B cell (primary cell): ENCODE data around the gene ILK. TPM values are rescaled to one million over a fixed set of nuclear protein-coding genes. Genes with fewer than 3 reads are reported as not detected.

ENCODE experiments used
- ATAC-seq: fragments of 200-7000 bp; cut with Tn5 transposase; one replicate; pipeline ENCODE4 v1.10.0; 2021; ENCODE audit warnings: low read depth, mild to moderate bottlenecking, moderate number of reproducible peaks, moderate library complexity
- CTCF ChIA-PET: fragments of 350-600 bp; sonication (Branson Sonifier 250); formaldehyde crosslinking; loops from one replicate; lab custom pipeline; 2021; ENCODE audit warnings: antibody characterized with exemption, inconsistent platforms; lab: Charles Lee
- POLR2A ChIA-PET: fragments of 350-600 bp; sonication (Branson Sonifier 250); formaldehyde crosslinking; loops from one replicate; lab custom pipeline; 2021; ENCODE audit warnings: antibody characterized with exemption; lab: Charles Lee
- DNase-seq: peaks from one replicate; pipeline ENCODE4 v3.0.0; 2013
- H2AFZ ChIP-seq: 2 replicates; pipeline ENCODE4 v1.6.1; 2012; ENCODE audit warnings: mild to moderate bottlenecking, low read depth, low read length; ENCODE audit not compliant: insufficient read depth, poor library complexity, severe bottlenecking
- H3K27ac ChIP-seq, 2 donors: 1 replicate in 1 of 2; 2 replicates in 1 of 2; pipeline ENCODE4 v1.5.1; 2012 to 2013; ENCODE audit warnings: low read length in 2 of 2, mild to moderate bottlenecking in 2 of 2, moderate library complexity in 1 of 2
- H3K27me3 ChIP-seq, 4 experiments: fragments of 200-600 bp in 1 of 4; sonication (generic) in 1 of 4; replicated peaks in 1 of 4; 1 replicate in 2 of 4; 2 replicates in 2 of 4; pipeline versions ENCODE4 v1.6.1 to v1.7.0; 2013 to 2016; ENCODE audit warnings: low read length in 3 of 4, mild to moderate bottlenecking in 2 of 4, mixed read lengths in 1 of 4, moderate library complexity in 1 of 4; ENCODE audit not compliant: insufficient read depth in 4 of 4, control insufficient read depth in 3 of 4; ENCODE audit errors: control extremely low read depth in 1 of 4
- H3K36me3 ChIP-seq, 2 experiments: replicated peaks in 1 of 2; 1 replicate in 1 of 2; 2 replicates in 1 of 2; pipeline versions ENCODE4 v1.6.1 to v1.7.1; 2013; ENCODE audit warnings: low read length in 1 of 2; ENCODE audit not compliant: insufficient read depth in 2 of 2, control insufficient read depth in 1 of 2; ENCODE audit errors: control extremely low read depth in 1 of 2, extremely low read depth in 1 of 2
- H3K4me1 ChIP-seq, 2 donors: fragments of 200-600 bp in 1 of 2; sonication (generic) in 1 of 2; 1 replicate in 1 of 2; 2 replicates in 1 of 2; pipeline versions ENCODE4 v1.5.1 to v1.6.1; 2013 to 2017; ENCODE audit warnings: low read length in 2 of 2; ENCODE audit not compliant: control insufficient read depth in 2 of 2, insufficient read depth in 2 of 2
- H3K4me2 ChIP-seq: replicated peaks from 2 replicates; pipeline ENCODE3; 2012; ENCODE audit warnings: mild to moderate bottlenecking, low read depth, low read length; ENCODE audit not compliant: poor library complexity, severe bottlenecking
- H3K4me3 ChIP-seq, 5 experiments: fragments of 200-600 bp in 1 of 5; sonication (generic) in 1 of 5; 1 replicate in 3 of 5; 2 replicates in 2 of 5; pipeline versions ENCODE4 v1.5.1 to v1.7.0; 2011 to 2016; ENCODE audit warnings: low read length in 4 of 5, mild to moderate bottlenecking in 4 of 5, low read depth in 2 of 5, control low read depth in 1 of 5, moderate library complexity in 1 of 5; ENCODE audit not compliant: insufficient read depth in 1 of 5; ENCODE audit errors: control extremely low read depth in 1 of 5, extremely low read depth in 1 of 5
- H3K79me2 ChIP-seq: fragments of 200-600 bp; sonication (generic); one replicate; pipeline ENCODE4 v1.6.0; 2016; ENCODE audit warnings: low read length; ENCODE audit not compliant: control insufficient read depth, insufficient read depth
- H3K9ac ChIP-seq: fragments of 200-600 bp; sonication (generic); 2 replicates; pipeline ENCODE4 v1.6.1; 2017; ENCODE audit warnings: mild to moderate bottlenecking, low read length, moderate library complexity
- H3K9me3 ChIP-seq, 3 donors: one replicate each; pipeline versions ENCODE4 v1.6.1 to v1.7.1; 2013; ENCODE audit warnings: low read length in 2 of 3; ENCODE audit not compliant: control insufficient read depth in 2 of 3, insufficient read depth in 1 of 3; ENCODE audit errors: control extremely low read depth in 1 of 3
- H4K20me1 ChIP-seq: 2 replicates; pipeline ENCODE4 v1.6.0; 2012; ENCODE audit warnings: mild to moderate bottlenecking, low read length; ENCODE audit not compliant: insufficient read depth, control insufficient read depth, poor library complexity, severe bottlenecking
- H3K27ac Mint-ChIP-seq: one replicate; pipeline ENCODE4 v1.8.0; 2021; ENCODE audit warnings: mixed read lengths
- H3K27me3 Mint-ChIP-seq: one replicate; pipeline ENCODE4 v1.8.0; 2021; ENCODE audit warnings: mixed read lengths
- H3K4me1 Mint-ChIP-seq: one replicate; pipeline ENCODE4 v1.8.0; 2021; ENCODE audit warnings: mixed read lengths
- H3K4me3 Mint-ChIP-seq: one replicate; pipeline ENCODE4 v1.8.0; 2021; ENCODE audit warnings: mixed read lengths
- H3K9me3 Mint-ChIP-seq: one replicate; pipeline ENCODE4 v1.8.0; 2022; ENCODE audit warnings: mixed read lengths; ENCODE audit not compliant: insufficient read depth
- CTCF ChIP-seq: fragments of 200-600 bp; IDR thresholded peaks from one replicate; pipeline ENCODE4 v1.8.0; 2022; ENCODE audit warnings: antibody characterized with exemption, mild to moderate bottlenecking
- EZH2 ChIP-seq: IDR thresholded peaks from 2 replicates; pipeline ENCODE4 v1.6.1; 2012; ENCODE audit warnings: borderline replicate concordance, low read depth, mild to moderate bottlenecking, moderate library complexity, low read length; ENCODE audit not compliant: insufficient read depth, poor library complexity, severe bottlenecking
- WGBS: methylation state at CpG from one replicate; pipeline ENCODE4 v1.1.5; 2013; ENCODE audit warnings: missing lambda C conversion rate; ENCODE audit not compliant: insufficient coverage; 5-methylcytosine and 5-hydroxymethylcytosine counted together
- intact Hi-C: fragments of 100-400 bp; cut with micrococcal nuclease; formaldehyde crosslinking; loops from one replicate; pipeline ENCODE4 v1.10.0; 2022
- polyA plus RNA-seq: library from polyadenylated mRNA; depleted of rRNA; stranded (reverse); fragments of >200 nt; gene quantifications from 2 replicates; pipeline ENCODE4 v1.2.3, GENCODE V29; 2012
- total RNA-seq, 2 donors: library from RNA; stranded (reverse); fragments of 120-200 nt in 1 of 2; gene quantifications; 1 replicate in 1 of 2; 2 replicates in 1 of 2; pipeline versions ENCODE4 v1.2.3 to v1.2.4, GENCODE V29; 2013 to 2022

Gene ILK
- total and polyA plus RNA-seq, 2 donors (not counting 1 experiment from before 2014, with no cell fraction given) = 88.5 to 131 TPM

GRCh38 chr11:6619004-6619745 is 15.6 kb downstream of the ILK start, which contains the start of gene TPP1:
TPP1 (minus strand) TSS chr11:6619422; CDS start chr11:6619400, 22 bp downstream.
- POLR2A ChIA-PET = interaction anchor here (0.9 to 3.2 kb wide), 8 partner anchors 8 to 229 kb away, joined by 3 to 38 read pairs (median 7); partner anchors contain the start of genes ARFIP2, ILK, MRPL17 and RRP8
- H3K36me3 ChIP-seq = peaks cover 0 to 29% of the 10 kb centered on the region in 2 experiments
- peak within 1 kb of the TSS; percentile 95 for H3K4me2 ChIP-seq
- CTCF ChIA-PET = interaction anchor here (1.0 to 4.7 kb wide), 16 partner anchors 8 to 240 kb away, joined by 3 to 38 read pairs (median 6); partner anchors contain the start of genes ILK and MRPL17
- peaks cover 34% of the 10 kb centered on the region for H3K79me2 ChIP-seq
- H3K9me3 ChIP-seq = no peaks in the 10 kb centered on the region
- H3K9me3 Mint-ChIP-seq = no peaks in the 10 kb centered on the region
- peaks cover 19 to 33% of the 10 kb centered on the region in 2 donors for H3K4me1 ChIP-seq
- DNase-seq (peak; percentile 97), ATAC-seq (peak; percentile 92)
- H3K4me3 ChIP-seq = peak within 1 kb of the TSS; percentile 82 to 100 (median 96)
- peak within 1 kb of the TSS; percentile 94 to 97 for H3K27ac ChIP-seq
- H3K9ac ChIP-seq = peak within 1 kb of the TSS; percentile 88
- peaks cover 11% of the 10 kb centered on the region for H3K4me1 Mint-ChIP-seq
- H3K27ac Mint-ChIP-seq = no peak within 1 kb of the TSS
- TF ChIP-seq CTCF (no peak), EZH2 (no peak)
- H3K27me3 Mint-ChIP-seq = no peaks in the 10 kb centered on the region
- intact Hi-C loops = loop anchor here (1.0 to 2.0 kb wide), 5 partner anchors 16 to 384 kb away; partner anchors contain the start of genes FHIP1B, ILK, MRPL17 and RRP8
- H4K20me1 ChIP-seq = no peaks in the 10 kb centered on the region
- no peaks in the 10 kb centered on the region for H3K27me3 ChIP-seq
- WGBS = 0% methylated on average over 16 of the region's 16 CpGs
- H3K4me3 Mint-ChIP-seq = no peak within 1 kb of the TSS
- H2AFZ ChIP-seq = peak within 1 kb of the TSS; percentile 77
